CD4-positive, alpha-beta T cell treated with Interleukin-2 at 100 ng/mL for 4 hours (primary cell): Measurements from ENCODE around the gene PHC2.

Experiments
- DNase-seq: peaks from one replicate; pipeline ENCODE4 v3.0.0-alpha.2; 2020; ENCODE audit warnings: low spot score

Gene PHC2

GRCh38 chr1:33289858-33290154, 141.1 kb downstream of the PHC2 start:
- no peak for DNase-seq

- DNase-seq = no peak
Measured at GRCh38 chr1:33288976-33289857, 141.7 kb downstream of the PHC2 start.

- DNase-seq = no peak
Measured at GRCh38 chr1:33287317-33287716, 143.6 kb downstream of the PHC2 start.

GRCh38 chr1:33286451-33287185, 144.3 kb downstream of the PHC2 start:
- no peak for DNase-seq

- DNase-seq = no peak
Measured at GRCh38 chr1:33284049-33284448, 146.8 kb downstream of the PHC2 start.

- DNase-seq = no peak
Measured at GRCh38 chr1:33282791-33283190, 148.1 kb downstream of the PHC2 start.

- no peak for DNase-seq
Measured at GRCh38 chr1:33281554-33282303, 149.2 kb downstream of the PHC2 start.

GRCh38 chr1:33280091-33280661, 150.7 kb downstream of the PHC2 start:
- no peak for DNase-seq

- no peak for DNase-seq
Measured at GRCh38 chr1:33277488-33278084, 153.3 kb downstream of the PHC2 start.

GRCh38 chr1:33276573-33277298, 154.2 kb downstream of the PHC2 start:
- DNase-seq = no peak

GRCh38 chr1:33275706-33276572, 155.0 kb downstream of the PHC2 start:
- DNase-seq = no peak

GRCh38 chr1:33275195-33275594, 155.7 kb downstream of the PHC2 start:
- DNase-seq = no peak

- no peak for DNase-seq
Measured at GRCh38 chr1:33274446-33274845, 156.4 kb downstream of the PHC2 start.

GRCh38 chr1:33273961-33274371, 156.9 kb downstream of the PHC2 start:
- DNase-seq = no peak
